ENCODE data around the gene GLIS1.

DNA sequence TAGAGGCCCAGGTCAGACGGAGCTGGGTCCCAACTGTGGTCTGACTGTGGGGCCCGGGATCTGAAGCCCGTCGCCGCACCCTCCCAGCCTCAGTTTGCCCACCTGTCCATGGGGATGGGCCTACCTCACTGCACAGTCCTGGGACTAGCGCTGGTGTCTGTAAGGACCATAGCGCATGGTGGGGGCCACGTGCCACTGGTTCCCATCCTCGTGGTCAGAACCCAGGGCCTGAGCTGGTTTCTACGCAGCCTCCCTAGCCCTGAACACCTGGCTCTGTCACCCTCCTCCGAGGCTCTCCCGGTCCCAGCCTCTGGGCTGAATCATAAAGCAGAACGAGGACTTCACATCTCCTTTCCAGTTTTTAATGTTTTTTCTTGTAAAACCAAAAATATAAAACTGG is 233.1 kb downstream of the GLIS1 start:
- TF ChIP-seq, protein P1, sequence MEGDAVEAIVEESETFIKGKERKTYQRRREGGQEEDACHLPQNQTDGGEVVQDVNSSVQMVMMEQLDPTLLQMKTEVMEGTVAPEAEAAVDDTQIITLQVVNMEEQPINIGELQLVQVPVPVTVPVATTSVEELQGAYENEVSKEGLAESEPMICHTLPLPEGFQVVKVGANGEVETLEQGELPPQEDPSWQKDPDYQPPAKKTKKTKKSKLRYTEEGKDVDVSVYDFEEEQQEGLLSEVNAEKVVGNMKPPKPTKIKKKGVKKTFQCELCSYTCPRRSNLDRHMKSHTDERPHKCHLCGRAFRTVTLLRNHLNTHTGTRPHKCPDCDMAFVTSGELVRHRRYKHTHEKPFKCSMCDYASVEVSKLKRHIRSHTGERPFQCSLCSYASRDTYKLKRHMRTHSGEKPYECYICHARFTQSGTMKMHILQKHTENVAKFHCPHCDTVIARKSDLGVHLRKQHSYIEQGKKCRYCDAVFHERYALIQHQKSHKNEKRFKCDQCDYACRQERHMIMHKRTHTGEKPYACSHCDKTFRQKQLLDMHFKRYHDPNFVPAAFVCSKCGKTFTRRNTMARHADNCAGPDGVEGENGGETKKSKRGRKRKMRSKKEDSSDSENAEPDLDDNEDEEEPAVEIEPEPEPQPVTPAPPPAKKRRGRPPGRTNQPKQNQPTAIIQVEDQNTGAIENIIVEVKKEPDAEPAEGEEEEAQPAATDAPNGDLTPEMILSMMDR (conservative IDR thresholded peaks at IDR 0.05): no peak
- no peak for TF ChIP-seq EZH2 (IDR thresholded peaks at IDR 0.05; ENCODE audit: low read depth)

Data from PC-9 (cell line).